CD4-positive, alpha-beta T cell (primary cell): ENCODE results near the gene VBP1. TPM values are rescaled to one million over a fixed set of nuclear protein-coding genes. Genes with fewer than 3 reads are reported as not detected.

Source experiments
- ATAC-seq: fragments of 200-7000 bp; cut with Tn5 transposase; one replicate; pipeline ENCODE4 v1.10.0; 2022; ENCODE audit warnings: mild to moderate bottlenecking; ENCODE audit not compliant: poor library complexity
- CTCF ChIA-PET: fragments of 350-600 bp; sonication (Branson Sonifier 250); formaldehyde crosslinking; loops from one replicate; lab custom pipeline; 2021; ENCODE audit warnings: antibody characterized with exemption, inconsistent platforms; lab: Charles Lee
- POLR2A ChIA-PET: fragments of 350-600 bp; sonication (Branson Sonifier 250); formaldehyde crosslinking; loops from one replicate; lab custom pipeline; 2021; ENCODE audit warnings: antibody characterized with exemption, inconsistent platforms; lab: Charles Lee
- DNase-seq, 14 experiments: peaks; one replicate each; pipeline ENCODE4 v3.0.0-alpha.2; 2013 to 2020; ENCODE audit warnings: mixed read lengths in 2 of 14
- H3K27ac ChIP-seq, 2 donors: one replicate each; pipeline versions ENCODE4 v1.5.1 to v1.7.0; 2013; ENCODE audit warnings: low read length in 2 of 2, low read depth in 1 of 2, mild to moderate bottlenecking in 1 of 2
- H3K27me3 ChIP-seq, 2 experiments: 1 replicate in 1 of 2; 2 replicates in 1 of 2; pipeline versions ENCODE4 v1.6.1 to v1.7.0; 2013; ENCODE audit warnings: low read length in 2 of 2, control low read depth in 1 of 2, mild to moderate bottlenecking in 1 of 2, moderate library complexity in 1 of 2; ENCODE audit not compliant: insufficient read depth in 2 of 2, control insufficient read depth in 1 of 2
- H3K36me3 ChIP-seq: one replicate; pipeline ENCODE4 v1.6.1; 2013; ENCODE audit warnings: low read length, control low read depth; ENCODE audit not compliant: insufficient read depth
- H3K4me1 ChIP-seq: one replicate; pipeline ENCODE4 v1.6.1; 2013; ENCODE audit warnings: low read length, control low read depth; ENCODE audit not compliant: insufficient read depth
- H3K4me3 ChIP-seq: one replicate; pipeline ENCODE4 v1.5.1; 2013; ENCODE audit warnings: mild to moderate bottlenecking, low read length, moderate library complexity
- H3K9me3 ChIP-seq, 2 experiments: 1 replicate in 1 of 2; 2 replicates in 1 of 2; pipeline versions ENCODE4 v1.6.1 to v1.7.0; 2013; ENCODE audit warnings: low read length in 2 of 2, mild to moderate bottlenecking in 2 of 2, control low read depth in 1 of 2, moderate library complexity in 1 of 2; ENCODE audit not compliant: control insufficient read depth in 1 of 2, insufficient read depth in 1 of 2
- H3K27ac Mint-ChIP-seq: one replicate; pipeline ENCODE4 v1.8.0; 2020; ENCODE audit warnings: mixed read lengths
- H3K27me3 Mint-ChIP-seq: one replicate; pipeline ENCODE4 v1.8.0; 2021; ENCODE audit warnings: mixed read lengths
- H3K36me3 Mint-ChIP-seq: one replicate; pipeline ENCODE4 v1.8.0; 2021; ENCODE audit warnings: low read depth, mixed read lengths
- H3K4me1 Mint-ChIP-seq: one replicate; pipeline ENCODE4 v1.8.0; 2021; ENCODE audit warnings: low read depth, mixed read lengths
- H3K4me3 Mint-ChIP-seq: one replicate; pipeline ENCODE4 v1.8.0; 2020; ENCODE audit warnings: mild to moderate bottlenecking, mixed read lengths
- H3K9me3 Mint-ChIP-seq: one replicate; pipeline ENCODE4 v1.8.0; 2020; ENCODE audit warnings: mixed read lengths
- intact Hi-C, 2 experiments: fragments of 100-400 bp; cut with DNase I in 1 of 2; cut with micrococcal nuclease in 1 of 2; formaldehyde crosslinking; loops; one replicate each; pipeline versions ENCODE4 v1.15.1 to v1.9.0; 2023 to 2025; cut with DNase I, micrococcal nuclease
- total RNA-seq, 174 experiments: library from RNA in 2 of 174; stranded (reverse) in 2 of 174; gene quantifications; one replicate each; pipeline ENCODE4 v1.2.3 and lab custom pipeline; 2021 to 2026
- TF ChIP-seq, protein P1 (sequence below): fragments of 200-600 bp; IDR thresholded peaks from one replicate; pipeline ENCODE4 v1.8.0; 2022; ENCODE audit warnings: antibody characterized with exemption, mild to moderate bottlenecking

The VBP1 gene
- total RNA-seq, 2 experiments from 2014 or later = 8.5 to 8.7 TPM

DNA sequence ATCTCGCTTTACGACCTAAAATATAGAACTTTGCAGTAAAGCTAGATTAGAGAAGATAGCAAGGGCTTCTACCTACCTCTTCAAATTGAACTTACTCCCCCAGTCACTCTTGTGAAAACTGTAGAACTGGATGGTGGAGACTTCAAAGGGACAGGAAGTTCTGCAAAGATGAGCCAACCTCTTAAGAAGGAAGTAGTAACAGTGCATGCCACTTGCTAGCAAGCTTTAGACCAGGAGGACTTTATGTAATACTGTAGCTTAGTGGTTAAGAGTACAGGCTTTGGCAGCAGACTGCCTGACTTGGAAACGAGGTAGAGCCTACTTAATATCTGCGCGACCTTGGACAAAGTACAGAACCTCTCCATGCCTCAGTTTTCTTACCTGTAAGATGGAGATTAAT is 27.5 kb upstream of the VBP1 start:
- peaks cover 2% of the 10 kb centered on the region for H3K9me3 Mint-ChIP-seq
- ATAC-seq = peak; percentile 100
- peak in 8 of 14 experiments; percentile 0 to 76 (median 28) for DNase-seq
- H3K27ac Mint-ChIP-seq = peak overlapping the region; percentile 68
- Histone ChIP-seq H3K36me3 (no peaks in the 10 kb centered on the region), H3K27me3 (no peaks in the 10 kb centered on the region), H3K9me3 (peaks cover 0 to 5% of the 10 kb centered on the region in 2 experiments), H3K4me1 (peaks cover 3% of the 10 kb centered on the region), H3K4me3 (peak overlapping the region; percentile 12), H3K27ac (peak overlapping the region in 1 of 2 donors; percentile 4)
- POLR2A ChIA-PET = interaction anchor here (1.1 to 2.0 kb wide), 2 partner anchors 10 to 27 kb away, joined by 3 to 27 read pairs; partner anchors contain the start of gene VBP1
- peaks cover 49% of the 10 kb centered on the region for H3K4me1 Mint-ChIP-seq
- intact Hi-C loops = loop anchor here (2.0 kb wide), 1 partner anchor 28 kb away; the partner anchor contains the start of gene VBP1 (in 2 of the 2)
- TF ChIP-seq, protein P1, sequence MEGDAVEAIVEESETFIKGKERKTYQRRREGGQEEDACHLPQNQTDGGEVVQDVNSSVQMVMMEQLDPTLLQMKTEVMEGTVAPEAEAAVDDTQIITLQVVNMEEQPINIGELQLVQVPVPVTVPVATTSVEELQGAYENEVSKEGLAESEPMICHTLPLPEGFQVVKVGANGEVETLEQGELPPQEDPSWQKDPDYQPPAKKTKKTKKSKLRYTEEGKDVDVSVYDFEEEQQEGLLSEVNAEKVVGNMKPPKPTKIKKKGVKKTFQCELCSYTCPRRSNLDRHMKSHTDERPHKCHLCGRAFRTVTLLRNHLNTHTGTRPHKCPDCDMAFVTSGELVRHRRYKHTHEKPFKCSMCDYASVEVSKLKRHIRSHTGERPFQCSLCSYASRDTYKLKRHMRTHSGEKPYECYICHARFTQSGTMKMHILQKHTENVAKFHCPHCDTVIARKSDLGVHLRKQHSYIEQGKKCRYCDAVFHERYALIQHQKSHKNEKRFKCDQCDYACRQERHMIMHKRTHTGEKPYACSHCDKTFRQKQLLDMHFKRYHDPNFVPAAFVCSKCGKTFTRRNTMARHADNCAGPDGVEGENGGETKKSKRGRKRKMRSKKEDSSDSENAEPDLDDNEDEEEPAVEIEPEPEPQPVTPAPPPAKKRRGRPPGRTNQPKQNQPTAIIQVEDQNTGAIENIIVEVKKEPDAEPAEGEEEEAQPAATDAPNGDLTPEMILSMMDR = no peak
- peak overlapping the region; percentile 44 for H3K4me3 Mint-ChIP-seq
- no peaks in the 10 kb centered on the region for H3K27me3 Mint-ChIP-seq
- CTCF ChIA-PET = interaction anchor here (0.8 kb wide), 1 partner anchor 28 kb away, joined by 3 read pairs; no protein-coding TSS in a partner anchor
- peaks cover 18% of the 10 kb centered on the region for H3K36me3 Mint-ChIP-seq

DNA sequence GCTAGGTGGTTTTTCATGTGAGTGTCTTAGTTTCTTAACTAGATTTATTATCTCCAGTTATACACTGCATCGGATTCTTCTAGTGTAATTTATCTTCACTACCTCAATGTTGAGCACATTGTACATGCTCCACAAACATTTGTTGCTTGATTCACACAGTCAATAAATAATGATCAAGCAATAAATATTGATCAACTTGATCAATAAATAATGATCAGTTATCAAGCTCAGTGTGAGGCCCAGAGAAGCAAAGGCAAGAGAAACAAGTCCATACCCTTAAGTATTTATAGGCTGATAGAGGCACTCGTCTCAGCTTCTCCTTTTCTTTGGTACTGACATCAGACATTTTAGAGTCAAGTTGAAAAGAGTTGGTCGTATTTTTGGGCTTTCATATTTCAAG is 5.1 kb upstream of the VBP1 start:
- Mint-ChIP-seq H3K27me3 (no peaks in the 10 kb centered on the region), H3K27ac (no peak overlapping the region), H3K9me3 (no peaks in the 10 kb centered on the region), H3K36me3 (peaks cover 3% of the 10 kb centered on the region), H3K4me3 (no peak overlapping the region), H3K4me1 (peaks cover 10% of the 10 kb centered on the region)
- TF ChIP-seq, protein P1 = no peak
- no peak overlapping the region for H3K27ac ChIP-seq
- intact Hi-C loops = loop anchor here in 1 of 2 experiments (10.0 kb wide), 1 partner anchor 226 kb away; no protein-coding TSS in a partner anchor
- ATAC-seq (no peak), DNase-seq (no peak)
- H3K27me3 ChIP-seq = no peaks in the 10 kb centered on the region
- ChIA-PET POLR2A (no interaction called here), CTCF (no interaction called here)
- no peak overlapping the region for H3K4me3 ChIP-seq
- no peaks in the 10 kb centered on the region for H3K36me3 ChIP-seq
- no peaks in the 10 kb centered on the region for H3K9me3 ChIP-seq
- peaks cover 7% of the 10 kb centered on the region for H3K4me1 ChIP-seq

DNA sequence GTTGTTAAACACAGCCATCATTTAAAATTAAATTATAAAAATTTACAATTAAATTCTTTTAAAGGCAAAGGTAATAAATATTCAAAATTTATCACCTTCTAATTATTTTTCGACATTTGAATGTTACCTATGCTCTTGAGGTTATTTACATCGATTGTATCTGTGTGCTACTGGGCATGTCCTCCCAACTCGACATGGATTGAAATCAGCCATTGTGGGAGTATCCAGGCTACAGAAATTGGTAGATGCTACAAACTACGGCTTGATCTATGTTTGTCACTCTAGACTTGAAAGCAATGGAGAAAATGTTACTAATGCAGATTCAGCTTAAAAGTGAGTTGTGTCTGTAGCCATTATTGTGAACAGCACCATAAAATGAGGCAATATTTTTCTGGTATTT is 2.5 kb upstream of the VBP1 start:
- Mint-ChIP-seq H3K4me1 (peaks cover 30% of the 10 kb centered on the region), H3K27ac (no peak overlapping the region), H3K27me3 (no peaks in the 10 kb centered on the region), H3K4me3 (no peak overlapping the region), H3K36me3 (peaks cover 7% of the 10 kb centered on the region), H3K9me3 (no peaks in the 10 kb centered on the region)
- H3K4me3 ChIP-seq = no peak overlapping the region
- no peak for DNase-seq
- no peaks in the 10 kb centered on the region for H3K9me3 ChIP-seq
- peaks cover 17% of the 10 kb centered on the region for H3K4me1 ChIP-seq
- no peaks in the 10 kb centered on the region for H3K36me3 ChIP-seq
- no peak for ATAC-seq
- TF ChIP-seq, protein P1 = no peak
- intact Hi-C loops = loop anchor here in 1 of 2 experiments (10.0 kb wide), 1 partner anchor 229 kb away; no protein-coding TSS in a partner anchor
- ChIA-PET POLR2A (no interaction called here), CTCF (no interaction called here)
- H3K27me3 ChIP-seq = no peaks in the 10 kb centered on the region
- H3K27ac ChIP-seq = no peak overlapping the region
